ENCODE data around the gene DLG4.

- TF ChIP-seq, protein P1, sequence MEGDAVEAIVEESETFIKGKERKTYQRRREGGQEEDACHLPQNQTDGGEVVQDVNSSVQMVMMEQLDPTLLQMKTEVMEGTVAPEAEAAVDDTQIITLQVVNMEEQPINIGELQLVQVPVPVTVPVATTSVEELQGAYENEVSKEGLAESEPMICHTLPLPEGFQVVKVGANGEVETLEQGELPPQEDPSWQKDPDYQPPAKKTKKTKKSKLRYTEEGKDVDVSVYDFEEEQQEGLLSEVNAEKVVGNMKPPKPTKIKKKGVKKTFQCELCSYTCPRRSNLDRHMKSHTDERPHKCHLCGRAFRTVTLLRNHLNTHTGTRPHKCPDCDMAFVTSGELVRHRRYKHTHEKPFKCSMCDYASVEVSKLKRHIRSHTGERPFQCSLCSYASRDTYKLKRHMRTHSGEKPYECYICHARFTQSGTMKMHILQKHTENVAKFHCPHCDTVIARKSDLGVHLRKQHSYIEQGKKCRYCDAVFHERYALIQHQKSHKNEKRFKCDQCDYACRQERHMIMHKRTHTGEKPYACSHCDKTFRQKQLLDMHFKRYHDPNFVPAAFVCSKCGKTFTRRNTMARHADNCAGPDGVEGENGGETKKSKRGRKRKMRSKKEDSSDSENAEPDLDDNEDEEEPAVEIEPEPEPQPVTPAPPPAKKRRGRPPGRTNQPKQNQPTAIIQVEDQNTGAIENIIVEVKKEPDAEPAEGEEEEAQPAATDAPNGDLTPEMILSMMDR (IDR thresholded peaks at IDR 0.05): no peak
- TF ChIP-seq POLR2A (IDR thresholded peaks at IDR 0.05): no peak
- no peak for TF ChIP-seq EP300 (IDR thresholded peaks at IDR 0.05)
Measured at GRCh38 chr17:7147772-7148171, 71.9 kb downstream of the DLG4 start.
